ENCODE measurements around the gene SOBP. TPM values are rescaled to one million over a fixed set of nuclear protein-coding genes. Genes with fewer than 3 reads are reported as not detected.

The SOBP gene, protein sequence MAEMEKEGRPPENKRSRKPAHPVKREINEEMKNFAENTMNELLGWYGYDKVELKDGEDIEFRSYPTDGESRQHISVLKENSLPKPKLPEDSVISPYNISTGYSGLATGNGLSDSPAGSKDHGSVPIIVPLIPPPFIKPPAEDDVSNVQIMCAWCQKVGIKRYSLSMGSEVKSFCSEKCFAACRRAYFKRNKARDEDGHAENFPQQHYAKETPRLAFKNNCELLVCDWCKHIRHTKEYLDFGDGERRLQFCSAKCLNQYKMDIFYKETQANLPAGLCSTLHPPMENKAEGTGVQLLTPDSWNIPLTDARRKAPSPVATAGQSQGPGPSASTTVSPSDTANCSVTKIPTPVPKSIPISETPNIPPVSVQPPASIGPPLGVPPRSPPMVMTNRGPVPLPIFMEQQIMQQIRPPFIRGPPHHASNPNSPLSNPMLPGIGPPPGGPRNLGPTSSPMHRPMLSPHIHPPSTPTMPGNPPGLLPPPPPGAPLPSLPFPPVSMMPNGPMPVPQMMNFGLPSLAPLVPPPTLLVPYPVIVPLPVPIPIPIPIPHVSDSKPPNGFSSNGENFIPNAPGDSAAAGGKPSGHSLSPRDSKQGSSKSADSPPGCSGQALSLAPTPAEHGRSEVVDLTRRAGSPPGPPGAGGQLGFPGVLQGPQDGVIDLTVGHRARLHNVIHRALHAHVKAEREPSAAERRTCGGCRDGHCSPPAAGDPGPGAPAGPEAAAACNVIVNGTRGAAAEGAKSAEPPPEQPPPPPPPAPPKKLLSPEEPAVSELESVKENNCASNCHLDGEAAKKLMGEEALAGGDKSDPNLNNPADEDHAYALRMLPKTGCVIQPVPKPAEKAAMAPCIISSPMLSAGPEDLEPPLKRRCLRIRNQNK
- total RNA-seq (under 1 TPM; 0.05 to 0.17 TPM), total RNA-seq (0 to 2.3 (median 0.32) reads per million in 172 experiments)
- polyA plus RNA-seq (2013, experiment 1 of 2): 0.09 TPM
- polyA plus RNA-seq (2013, experiment 2 of 2): 0.46 TPM

DNA sequence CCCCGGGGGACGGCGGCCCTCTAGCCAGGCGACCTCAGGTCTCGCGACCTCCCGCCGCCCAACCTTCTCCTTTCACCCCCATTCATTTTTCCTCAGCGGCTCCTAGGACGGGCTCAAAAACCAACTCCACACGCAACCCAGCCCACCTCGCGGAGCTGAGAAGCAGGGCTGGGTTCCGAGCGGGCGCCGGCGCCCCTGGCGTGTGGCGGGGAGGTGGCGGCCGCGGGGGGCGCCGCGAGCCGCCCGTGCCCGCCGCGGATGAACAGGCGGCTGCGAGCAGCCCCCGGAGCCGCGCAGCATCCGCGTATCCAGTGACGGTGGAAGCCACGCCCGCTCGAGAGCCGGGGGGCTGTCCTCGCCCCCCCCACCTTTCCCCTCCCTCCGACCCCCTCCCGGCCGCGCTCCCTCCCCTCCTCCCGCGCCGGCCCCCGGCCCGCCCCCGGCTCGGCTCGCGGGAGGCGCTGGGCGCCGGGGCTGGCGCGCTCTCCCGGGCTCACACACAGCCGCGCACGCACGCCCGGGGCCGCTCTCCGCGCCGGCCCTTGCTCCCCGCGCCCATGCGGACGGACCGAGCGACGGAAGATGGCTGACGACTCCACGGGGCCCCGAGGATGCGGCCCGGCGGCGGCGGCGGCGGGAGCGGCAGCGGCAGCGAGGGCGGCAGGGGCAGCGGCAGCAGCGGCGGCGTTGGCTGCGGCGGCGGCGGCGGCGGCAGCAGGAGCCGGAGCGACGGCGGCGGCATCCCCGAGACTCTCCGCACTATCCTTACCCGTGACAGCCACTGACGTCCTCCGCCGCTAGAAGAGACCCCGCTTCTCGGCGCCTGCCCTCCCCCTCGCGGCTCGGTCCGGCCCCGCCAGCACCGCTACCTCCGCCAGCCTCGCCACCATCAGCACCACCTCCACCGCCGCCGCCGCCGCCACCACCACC, at the start of gene SOBP:
Gene SOBP (plus strand): TSS at position 482 of the 930 bp plus-strand sequence. CDS start 500 bp downstream, outside the sequence.
- Mint-ChIP-seq H3K27ac (no peak within 1 kb of the TSS), H3K36me3 (ENCODE audit: low read depth) (peaks cover 5% of the 10 kb centered on the region), H3K27me3 (peaks cover 54% of the 10 kb centered on the region), H3K9me3 (no peaks in the 10 kb centered on the region), H3K4me3 (peak within 1 kb of the TSS; percentile 94), H3K4me1 (ENCODE audit: low read depth) (peaks cover 24% of the 10 kb centered on the region)
- ATAC-seq (ENCODE audit: poor library complexity): peak; percentile 51
- ChIA-PET POLR2A (interaction anchor here (2.9 kb wide), 1 partner anchor 30 kb away, joined by 9 read pairs; the partner anchor contains the start of gene PDSS2), CTCF (interaction anchor here (0.8 to 1.1 kb wide), 2 partner anchors 31 kb away, joined by 3 read pairs; partner anchors contain the start of gene PDSS2)
- Histone ChIP-seq H3K4me1 (ENCODE audit: insufficient read depth, low read length) (peaks cover 30% of the 10 kb centered on the region), H3K27me3 (ENCODE audit: control insufficient read depth in 1 of 2, insufficient read depth in 2 of 2, low read length in 2 of 2) (peaks cover 51 to 80% of the 10 kb centered on the region in 2 experiments), H3K9me3 (ENCODE audit: control insufficient read depth in 1 of 2, insufficient read depth in 1 of 2, low read length in 2 of 2) (peaks cover 0 to 17% of the 10 kb centered on the region in 2 experiments), H3K4me3 (ENCODE audit: low read length) (peak within 1 kb of the TSS; percentile 56), H3K36me3 (ENCODE audit: insufficient read depth, low read length) (no peaks in the 10 kb centered on the region), H3K27ac (ENCODE audit: low read depth in 1 of 2, low read length in 2 of 2) (no peak within 1 kb of the TSS)
- intact Hi-C loops (cut with DNase I, micrococcal nuclease): no loop called here
- TF ChIP-seq, protein P1, sequence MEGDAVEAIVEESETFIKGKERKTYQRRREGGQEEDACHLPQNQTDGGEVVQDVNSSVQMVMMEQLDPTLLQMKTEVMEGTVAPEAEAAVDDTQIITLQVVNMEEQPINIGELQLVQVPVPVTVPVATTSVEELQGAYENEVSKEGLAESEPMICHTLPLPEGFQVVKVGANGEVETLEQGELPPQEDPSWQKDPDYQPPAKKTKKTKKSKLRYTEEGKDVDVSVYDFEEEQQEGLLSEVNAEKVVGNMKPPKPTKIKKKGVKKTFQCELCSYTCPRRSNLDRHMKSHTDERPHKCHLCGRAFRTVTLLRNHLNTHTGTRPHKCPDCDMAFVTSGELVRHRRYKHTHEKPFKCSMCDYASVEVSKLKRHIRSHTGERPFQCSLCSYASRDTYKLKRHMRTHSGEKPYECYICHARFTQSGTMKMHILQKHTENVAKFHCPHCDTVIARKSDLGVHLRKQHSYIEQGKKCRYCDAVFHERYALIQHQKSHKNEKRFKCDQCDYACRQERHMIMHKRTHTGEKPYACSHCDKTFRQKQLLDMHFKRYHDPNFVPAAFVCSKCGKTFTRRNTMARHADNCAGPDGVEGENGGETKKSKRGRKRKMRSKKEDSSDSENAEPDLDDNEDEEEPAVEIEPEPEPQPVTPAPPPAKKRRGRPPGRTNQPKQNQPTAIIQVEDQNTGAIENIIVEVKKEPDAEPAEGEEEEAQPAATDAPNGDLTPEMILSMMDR (IDR thresholded peaks at IDR 0.05): no peak
- peak in 10 of 14 experiments; percentile 5 to 67 (median 34) for DNase-seq

DNA sequence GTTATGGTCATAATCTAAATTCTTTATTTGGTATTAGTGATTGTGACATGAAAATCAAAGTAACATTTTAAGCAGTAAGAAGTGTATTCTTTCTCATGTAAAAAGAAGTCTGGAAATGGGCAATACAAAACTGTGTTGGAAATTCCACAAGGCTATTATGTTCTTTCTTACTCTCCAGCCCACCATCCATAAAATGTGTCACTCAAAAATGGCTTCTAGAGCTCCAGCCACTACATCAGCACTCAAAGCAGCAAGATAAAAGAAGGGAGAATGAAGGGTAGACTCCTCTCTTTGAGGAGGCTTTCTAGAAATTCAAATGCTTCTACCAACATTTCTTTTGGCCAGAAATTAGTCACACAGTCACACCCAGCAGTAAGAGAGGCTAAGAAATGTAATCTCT, 49.0 kb upstream of the SOBP start:
- intact Hi-C loops (cut with DNase I, micrococcal nuclease): no loop called here
- POLR2A ChIA-PET: no interaction called here
- CTCF ChIA-PET: no interaction called here

More for the DNA sequence above, 49.0 kb upstream of the SOBP start:
- TF ChIP-seq, protein P1 (IDR thresholded peaks at IDR 0.05): no peak
- Histone ChIP-seq H3K9me3 (ENCODE audit: control insufficient read depth in 1 of 2, insufficient read depth in 1 of 2, low read length in 2 of 2) (no peaks in the 10 kb centered on the region), H3K4me1 (ENCODE audit: insufficient read depth, low read length) (no peaks in the 10 kb centered on the region), H3K4me3 (ENCODE audit: low read length) (no peak overlapping the region), H3K36me3 (ENCODE audit: insufficient read depth, low read length) (no peaks in the 10 kb centered on the region), H3K27ac (ENCODE audit: low read depth in 1 of 2, low read length in 2 of 2) (no peak overlapping the region), H3K27me3 (ENCODE audit: control insufficient read depth in 1 of 2, insufficient read depth in 2 of 2, low read length in 2 of 2) (no peaks in the 10 kb centered on the region)
- Mint-ChIP-seq H3K9me3 (no peaks in the 10 kb centered on the region), H3K4me1 (ENCODE audit: low read depth) (peaks cover 44% of the 10 kb centered on the region), H3K27me3 (no peaks in the 10 kb centered on the region), H3K27ac (no peak overlapping the region), H3K36me3 (ENCODE audit: low read depth) (peaks cover 17% of the 10 kb centered on the region), H3K4me3 (no peak overlapping the region)
- ATAC-seq (ENCODE audit: poor library complexity) (no peak), DNase-seq (no peak)
